Hematopoietic multipotent progenitor cell (in vitro differentiated cells): ENCODE results near the gene RPUSD4. TPM values are rescaled to one million over a fixed set of nuclear protein-coding genes. Genes with fewer than 3 reads are reported as not detected.

Experiments
- DNase-seq, 3 donors: peaks; one replicate each; pipeline ENCODE4 v3.0.0-alpha.2; 2011 to 2015; ENCODE audit warnings: low read depth in 2 of 3, low spot score in 2 of 3
- small RNA-seq: library from RNA; depleted of rRNA; stranded (forward); fragments of <200 nt; gene quantifications from one replicate; pipeline ENCODE3, GENCODE V24; 2012
- total RNA-seq: library from RNA; depleted of rRNA; stranded (reverse); fragments of >200 nt; gene quantifications from one replicate; pipeline ENCODE4 v1.2.3, GENCODE V29; 2012

Gene RPUSD4
- total RNA-seq, 1 donor, result 66.8 TPM

- DNase-seq, result no peak
Observed at GRCh38 chr11:126159719-126160344, 51.6 kb downstream of the RPUSD4 start.

- no peak for DNase-seq
Observed at GRCh38 chr11:126158054-126158791, 53.2 kb downstream of the RPUSD4 start.

GRCh38 chr11:126157326-126158030, 54.0 kb downstream of the RPUSD4 start:
- DNase-seq, result peak in 1 of 3 donors; percentile 12

- DNase-seq, result no peak
Observed at GRCh38 chr11:126156814-126157213, 54.6 kb downstream of the RPUSD4 start.

GRCh38 chr11:126155402-126156187, 55.9 kb downstream of the RPUSD4 start:
- DNase-seq, result no peak

- no peak for DNase-seq
Observed at GRCh38 chr11:126154691-126155090, 56.8 kb downstream of the RPUSD4 start.

GRCh38 chr11:126153972-126154371, 57.5 kb downstream of the RPUSD4 start:
- no peak for DNase-seq

GRCh38 chr11:126153006-126153405, 58.4 kb downstream of the RPUSD4 start:
- DNase-seq, result no peak

GRCh38 chr11:126152586-126152985, 58.9 kb downstream of the RPUSD4 start:
- DNase-seq, result no peak

GRCh38 chr11:126152152-126152551, 59.3 kb downstream of the RPUSD4 start:
- DNase-seq, result no peak

Small RNA genes within 50 kb of the gene (small RNA-seq; reads per million reads assigned to genes)
- gene AP001893.2 (not detected), gene RN7SL351P (not detected), gene RNU4-86P (not detected)

Other genes with a start within 250 kb of the RPUSD4 start
- 0.27 TPM for gene CDON, start 148.8 kb downstream of the RPUSD4 start, total RNA-seq
- gene FAM118B, start 132 bp upstream of the RPUSD4 start, total RNA-seq, result 7.0 TPM
- 113 TPM for gene SRPRA, start 57.2 kb upstream of the RPUSD4 start, total RNA-seq
- 17.2 TPM for gene FOXRED1, start 57.5 kb upstream of the RPUSD4 start, total RNA-seq
- gene TIRAP, start 71.4 kb upstream of the RPUSD4 start, total RNA-seq, result 6.5 TPM
- gene DCPS, start 92.4 kb upstream of the RPUSD4 start, total RNA-seq, result 18.9 TPM
- gene ST3GAL4, start 144.0 kb upstream of the RPUSD4 start, total RNA-seq, result 37.7 TPM